NCI-H2171 treated with DMSO at 0.1 percent for 48 hours (cell line): ENCODE results near the gene ENKUR.
A peak's percentile ranks its signal among the peaks of the same experiment; 100 is the strongest.

Experiments used
- DNase-seq: peaks from one replicate; lab custom pipeline; 2025; lab: John Stamatoyannopoulos, UW

Gene ENKUR

DNA sequence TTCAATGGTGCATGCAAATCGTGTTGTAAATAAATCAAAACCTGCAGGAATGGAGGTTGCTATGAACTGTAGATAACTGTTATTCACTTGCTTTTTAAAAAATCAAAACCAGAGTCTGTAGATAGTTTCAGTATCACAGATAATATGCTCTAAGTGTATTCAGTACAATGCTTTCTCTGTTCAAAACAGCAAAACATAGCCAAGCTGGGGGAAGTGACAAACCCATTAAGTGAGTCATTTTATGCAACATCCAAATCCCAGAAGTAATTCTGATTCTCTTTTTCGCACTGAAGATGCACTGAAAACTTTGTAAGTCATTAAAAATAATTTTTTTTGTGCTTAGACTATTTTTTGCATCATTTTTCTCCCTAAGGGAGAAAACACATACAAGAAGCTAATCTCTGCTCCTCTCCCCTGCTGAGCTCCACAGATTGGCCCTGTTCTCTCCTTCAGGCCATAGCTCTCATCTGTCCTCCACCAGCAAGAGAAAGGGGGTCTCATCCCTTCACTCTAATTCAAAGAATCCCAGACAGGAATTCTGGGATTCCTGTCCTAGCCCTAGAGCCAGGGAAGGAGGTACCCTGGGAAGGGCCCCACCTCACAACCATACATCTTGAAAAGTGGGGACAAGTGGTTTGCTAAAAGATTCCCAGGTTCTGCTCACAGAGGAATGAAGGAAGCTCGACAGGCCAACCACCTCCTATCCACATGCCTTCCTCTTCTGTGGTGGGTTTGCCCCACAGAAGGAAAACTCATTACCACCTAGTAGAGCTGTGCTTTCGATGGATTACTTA, 68.5 kb downstream of the ENKUR start:
- no peak for DNase-seq

GRCh38 chr10:24944512-24945255, 71.3 kb downstream of the ENKUR start:
- DNase-seq = peak; percentile 51

DNA sequence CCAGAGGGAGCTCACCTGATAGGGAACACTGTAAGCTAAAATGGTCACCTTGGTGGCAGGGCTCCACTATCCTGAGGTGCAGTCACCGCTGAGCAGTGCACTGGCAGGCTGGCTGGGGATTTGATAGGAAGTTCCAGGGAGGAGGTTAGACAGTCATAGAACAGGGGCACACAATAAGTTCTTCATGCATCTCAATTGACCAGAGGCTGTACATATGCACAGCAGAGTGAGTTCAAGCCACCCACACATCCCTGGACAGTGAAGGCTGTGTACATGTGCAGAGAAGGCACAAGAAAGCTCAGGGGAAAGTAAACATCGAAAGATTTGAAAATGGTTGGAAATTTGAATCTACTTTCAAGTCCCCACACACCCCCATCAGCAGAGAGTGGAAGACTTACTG, 77.4 kb downstream of the ENKUR start:
- DNase-seq = no peak

DNA sequence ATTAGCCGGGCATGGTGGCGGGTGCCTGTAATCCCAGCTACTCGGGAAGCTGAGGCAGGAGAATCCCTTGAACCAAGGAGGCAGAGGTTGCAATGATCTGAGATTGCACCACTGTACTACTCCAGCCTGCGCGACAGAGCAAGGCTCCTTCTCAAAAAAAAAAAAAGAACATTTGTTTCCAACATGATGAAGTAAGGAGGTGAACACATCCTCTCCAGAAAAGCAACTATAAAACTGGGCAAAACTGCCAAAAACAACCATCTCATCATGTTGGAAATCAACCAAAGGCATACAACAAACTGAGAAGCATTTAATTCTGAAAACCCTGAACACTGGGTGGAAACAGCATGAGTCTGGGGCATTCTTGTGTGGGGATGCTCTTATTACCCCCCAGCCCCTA, 77.9 kb downstream of the ENKUR start:
- DNase-seq = no peak

GRCh38 chr10:24935504-24936292, 80.3 kb downstream of the ENKUR start:
- no peak for DNase-seq
